Heart left ventricle (tissue), 13 donors: ENCODE results near the gene JUP.

Experiments used
- CTCF ChIP-seq, 12 donors: fragments of 200-600 bp; sonication (generic) in 4 of 12; IDR thresholded peaks; one replicate each; pipeline versions ENCODE4 v1.5.0 to v1.8.0; 2018 to 2022; ENCODE audit warnings: antibody characterized with exemption in 12 of 12, mild to moderate bottlenecking in 5 of 12
- POLR2A ChIP-seq, 2 donors: fragments of 450-650 bp; IDR thresholded peaks; one replicate each; pipeline ENCODE4 v1.6.1; 2017; ENCODE audit warnings: antibody characterized with exemption in 2 of 2, mild to moderate bottlenecking in 2 of 2, moderate library complexity in 2 of 2
- donor health status: ischemic (EF 13 %, LVEDD 7.1; RV severe dilation, severe dysfunction).
- donor health status: DM: no; HTN: yes; CAD: no.
- donor health status: DM: no; HTN: no; CAD: no.
- donor health status: ischemic (EF 25% LVEDD 6.9; RV normal size, moderate dysfunction).
- donor health status: ischemic (EF 25% LVEDD 5.7; RV mildly dilated, moderate dysfunction).
- donor health status: ischemic (EF 35%, LVEDD 5.7; RV mildly dilated, moderate dysfunction).
- donor health status: nonischemic (EF 11% LVEDD 7.7; RV severe dilation, severe dysfunction).
- donor health status: DM: yes; HTN: yes; CAD: no.
- donor health status: PGD.
- donor health status: ischemic (EF 29% LVEDD 5.4; RV normal size, mild dysfunction).
- donor health status: nonischemic (EF 23%, LVEDD 6.1; RV moderate dilation, normal function).

DNA sequence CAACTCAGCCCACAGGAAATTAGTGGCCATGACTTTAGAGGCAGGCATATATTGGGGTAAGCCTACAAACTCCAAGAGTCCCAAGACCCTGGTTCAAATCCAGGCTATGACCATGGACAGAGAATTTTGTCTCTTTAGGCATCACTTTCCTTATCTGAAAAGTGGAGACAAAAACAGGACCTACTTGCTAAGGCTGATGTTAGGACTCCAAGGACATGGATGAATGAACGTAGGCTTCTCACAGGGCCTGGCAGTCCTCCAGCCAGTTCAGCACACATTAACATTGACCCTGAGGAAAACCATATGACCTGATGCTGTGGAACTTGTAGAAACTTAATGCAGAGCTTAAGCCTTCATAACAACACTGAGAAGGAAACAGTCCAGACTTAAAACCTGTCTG, 27.7 kb upstream of the JUP start:
- no peak for TF ChIP-seq CTCF (IDR thresholded peaks at IDR 0.05)
- no peak for TF ChIP-seq POLR2A (IDR thresholded peaks at IDR 0.05)
